B cell (primary cell): ENCODE results near the gene CPA5. TPM values are rescaled to one million over a fixed set of nuclear protein-coding genes. Genes with fewer than 3 reads are reported as not detected.

Experiments
- ATAC-seq: fragments of 200-7000 bp; cut with Tn5 transposase; one replicate; pipeline ENCODE4 v1.10.0; 2021; ENCODE audit warnings: low read depth, mild to moderate bottlenecking, moderate number of reproducible peaks, moderate library complexity
- CTCF ChIA-PET: fragments of 350-600 bp; sonication (Branson Sonifier 250); formaldehyde crosslinking; loops from one replicate; lab custom pipeline; 2021; ENCODE audit warnings: antibody characterized with exemption, inconsistent platforms; lab: Charles Lee
- POLR2A ChIA-PET: fragments of 350-600 bp; sonication (Branson Sonifier 250); formaldehyde crosslinking; loops from one replicate; lab custom pipeline; 2021; ENCODE audit warnings: antibody characterized with exemption; lab: Charles Lee
- DNase-seq: peaks from one replicate; pipeline ENCODE4 v3.0.0; 2013
- H2AFZ ChIP-seq: 2 replicates; pipeline ENCODE4 v1.6.1; 2012; ENCODE audit warnings: mild to moderate bottlenecking, low read depth, low read length; ENCODE audit not compliant: insufficient read depth, poor library complexity, severe bottlenecking
- H3K27ac ChIP-seq, 2 donors: 1 replicate in 1 of 2; 2 replicates in 1 of 2; pipeline ENCODE4 v1.5.1; 2012 to 2013; ENCODE audit warnings: low read length in 2 of 2, mild to moderate bottlenecking in 2 of 2, moderate library complexity in 1 of 2
- H3K27me3 ChIP-seq, 4 experiments: fragments of 200-600 bp in 1 of 4; sonication (generic) in 1 of 4; replicated peaks in 1 of 4; 1 replicate in 2 of 4; 2 replicates in 2 of 4; pipeline versions ENCODE4 v1.6.1 to v1.7.0; 2013 to 2016; ENCODE audit warnings: low read length in 3 of 4, mild to moderate bottlenecking in 2 of 4, mixed read lengths in 1 of 4, moderate library complexity in 1 of 4; ENCODE audit not compliant: insufficient read depth in 4 of 4, control insufficient read depth in 3 of 4; ENCODE audit errors: control extremely low read depth in 1 of 4
- H3K36me3 ChIP-seq, 2 experiments: replicated peaks in 1 of 2; 1 replicate in 1 of 2; 2 replicates in 1 of 2; pipeline versions ENCODE4 v1.6.1 to v1.7.1; 2013; ENCODE audit warnings: low read length in 1 of 2; ENCODE audit not compliant: insufficient read depth in 2 of 2, control insufficient read depth in 1 of 2; ENCODE audit errors: control extremely low read depth in 1 of 2, extremely low read depth in 1 of 2
- H3K4me1 ChIP-seq, 2 donors: fragments of 200-600 bp in 1 of 2; sonication (generic) in 1 of 2; 1 replicate in 1 of 2; 2 replicates in 1 of 2; pipeline versions ENCODE4 v1.5.1 to v1.6.1; 2013 to 2017; ENCODE audit warnings: low read length in 2 of 2; ENCODE audit not compliant: control insufficient read depth in 2 of 2, insufficient read depth in 2 of 2
- H3K4me2 ChIP-seq: replicated peaks from 2 replicates; pipeline ENCODE3; 2012; ENCODE audit warnings: mild to moderate bottlenecking, low read depth, low read length; ENCODE audit not compliant: poor library complexity, severe bottlenecking
- H3K4me3 ChIP-seq, 5 experiments: fragments of 200-600 bp in 1 of 5; sonication (generic) in 1 of 5; 1 replicate in 3 of 5; 2 replicates in 2 of 5; pipeline versions ENCODE4 v1.5.1 to v1.7.0; 2011 to 2016; ENCODE audit warnings: low read length in 4 of 5, mild to moderate bottlenecking in 4 of 5, low read depth in 2 of 5, control low read depth in 1 of 5, moderate library complexity in 1 of 5; ENCODE audit not compliant: insufficient read depth in 1 of 5; ENCODE audit errors: control extremely low read depth in 1 of 5, extremely low read depth in 1 of 5
- H3K79me2 ChIP-seq: fragments of 200-600 bp; sonication (generic); one replicate; pipeline ENCODE4 v1.6.0; 2016; ENCODE audit warnings: low read length; ENCODE audit not compliant: control insufficient read depth, insufficient read depth
- H3K9ac ChIP-seq: fragments of 200-600 bp; sonication (generic); 2 replicates; pipeline ENCODE4 v1.6.1; 2017; ENCODE audit warnings: mild to moderate bottlenecking, low read length, moderate library complexity
- H3K9me3 ChIP-seq, 3 donors: one replicate each; pipeline versions ENCODE4 v1.6.1 to v1.7.1; 2013; ENCODE audit warnings: low read length in 2 of 3; ENCODE audit not compliant: control insufficient read depth in 2 of 3, insufficient read depth in 1 of 3; ENCODE audit errors: control extremely low read depth in 1 of 3
- H4K20me1 ChIP-seq: 2 replicates; pipeline ENCODE4 v1.6.0; 2012; ENCODE audit warnings: mild to moderate bottlenecking, low read length; ENCODE audit not compliant: insufficient read depth, control insufficient read depth, poor library complexity, severe bottlenecking
- H3K27ac Mint-ChIP-seq: one replicate; pipeline ENCODE4 v1.8.0; 2021; ENCODE audit warnings: mixed read lengths
- H3K27me3 Mint-ChIP-seq: one replicate; pipeline ENCODE4 v1.8.0; 2021; ENCODE audit warnings: mixed read lengths
- H3K4me1 Mint-ChIP-seq: one replicate; pipeline ENCODE4 v1.8.0; 2021; ENCODE audit warnings: mixed read lengths
- H3K4me3 Mint-ChIP-seq: one replicate; pipeline ENCODE4 v1.8.0; 2021; ENCODE audit warnings: mixed read lengths
- H3K9me3 Mint-ChIP-seq: one replicate; pipeline ENCODE4 v1.8.0; 2022; ENCODE audit warnings: mixed read lengths; ENCODE audit not compliant: insufficient read depth
- CTCF ChIP-seq: fragments of 200-600 bp; IDR thresholded peaks from one replicate; pipeline ENCODE4 v1.8.0; 2022; ENCODE audit warnings: antibody characterized with exemption, mild to moderate bottlenecking
- EZH2 ChIP-seq: IDR thresholded peaks from 2 replicates; pipeline ENCODE4 v1.6.1; 2012; ENCODE audit warnings: borderline replicate concordance, low read depth, mild to moderate bottlenecking, moderate library complexity, low read length; ENCODE audit not compliant: insufficient read depth, poor library complexity, severe bottlenecking
- WGBS: methylation state at CpG from one replicate; pipeline ENCODE4 v1.1.5; 2013; ENCODE audit warnings: missing lambda C conversion rate; ENCODE audit not compliant: insufficient coverage; 5-methylcytosine and 5-hydroxymethylcytosine counted together
- intact Hi-C: fragments of 100-400 bp; cut with micrococcal nuclease; formaldehyde crosslinking; loops from one replicate; pipeline ENCODE4 v1.10.0; 2022
- polyA plus RNA-seq: library from polyadenylated mRNA; depleted of rRNA; stranded (reverse); fragments of >200 nt; gene quantifications from 2 replicates; pipeline ENCODE4 v1.2.3, GENCODE V29; 2012
- total RNA-seq, 2 donors: library from RNA; stranded (reverse); fragments of 120-200 nt in 1 of 2; gene quantifications; 1 replicate in 1 of 2; 2 replicates in 1 of 2; pipeline versions ENCODE4 v1.2.3 to v1.2.4, GENCODE V29; 2013 to 2022

CPA5 gene
- total and polyA plus RNA-seq, 2 donors (not counting 1 experiment from before 2014, with no cell fraction given) = not detected

- DNase-seq (no peak), ATAC-seq (no peak)
- no peaks in the 10 kb centered on the region for H3K79me2 ChIP-seq
- POLR2A ChIA-PET = no interaction called here
- H3K9me3 ChIP-seq = no peaks in the 10 kb centered on the region
- Mint-ChIP-seq H3K27ac (no peak overlapping the region), H3K4me1 (no peaks in the 10 kb centered on the region), H3K27me3 (peaks cover 18% of the 10 kb centered on the region), H3K4me3 (no peak overlapping the region), H3K9me3 (no peaks in the 10 kb centered on the region)
- 64% methylated on average over 11 of the region's 16 CpGs for WGBS
- no peak overlapping the region for H3K27ac ChIP-seq
- intact Hi-C loops = no loop called here
- H3K4me1 ChIP-seq = no peaks in the 10 kb centered on the region
- no peak overlapping the region for H3K4me3 ChIP-seq
- no peak overlapping the region for H3K4me2 ChIP-seq
- no peaks in the 10 kb centered on the region for H4K20me1 ChIP-seq
- H3K9ac ChIP-seq = no peak overlapping the region
- H3K27me3 ChIP-seq = no peaks in the 10 kb centered on the region
- no peak overlapping the region for H2AFZ ChIP-seq
- CTCF ChIA-PET = no interaction called here
- TF ChIP-seq EZH2 = no peak
- TF ChIP-seq CTCF = no peak
- no peaks in the 10 kb centered on the region for H3K36me3 ChIP-seq
Observed at GRCh38 chr7:130349911-130350782, 5.5 kb downstream of the CPA5 start.
